ENCODE results near the gene CLTB. TPM values are rescaled to one million over a fixed set of nuclear protein-coding genes. Genes with fewer than 3 reads are reported as not detected.

Gene CLTB
- total RNA-seq, 1 experiment from 2014 or later: 34.5 TPM

DNA sequence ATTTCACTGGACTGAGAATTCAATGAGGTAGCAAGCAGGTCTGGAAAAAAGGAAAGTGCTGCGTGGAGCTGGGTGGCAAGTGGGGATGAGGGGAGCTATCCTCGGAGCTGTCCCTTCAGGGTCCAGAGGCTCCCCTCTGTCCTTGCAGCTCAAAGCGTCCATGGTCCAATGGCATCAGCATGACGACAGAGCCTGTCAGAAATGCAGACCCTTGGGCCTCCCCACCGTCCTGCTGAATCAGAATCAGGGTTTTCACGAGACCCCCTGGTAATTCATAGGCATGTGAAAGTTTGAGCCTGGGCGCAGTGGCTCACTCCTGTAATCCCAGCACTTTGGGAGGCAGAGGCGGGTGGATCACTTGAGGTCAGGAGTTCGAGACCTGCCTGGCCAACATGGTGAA, 22.2 kb downstream of the CLTB start:
- H3K4ac ChIP-seq (ENCODE audit: low read depth, low read length): no peak overlapping the region
- no peaks in the 10 kb centered on the region for H3K4me1 ChIP-seq (ENCODE audit: insufficient read depth, low read length)
- no peak overlapping the region for H3K9ac ChIP-seq (ENCODE audit: extremely low read depth, insufficient read length, low read length)
- H3K9me3 ChIP-seq (ENCODE audit: control insufficient read depth, low read depth, low read length): no peaks in the 10 kb centered on the region
- no CpG with 5 or more reads among the region's 9 CpGs for WGBS (ENCODE audit: extremely low coverage, insufficient read length, low lambda C conversion rate)
- no peak for DNase-seq
- H4K8ac ChIP-seq (replicated peaks; ENCODE audit: insufficient read length, low read depth, low read length): no peak overlapping the region
- Mint-ChIP-seq H3K4me3 (no peak overlapping the region), H3K36me3 (ENCODE audit: insufficient read depth in 1 of 3, low read depth in 3 of 3) (peaks cover 0 to 10% (median 2%) of the 10 kb centered on the region in 3 experiments; a peak in 4 of 7 replicates), H3K27ac (no peak overlapping the region), H3K9me3 (no peaks in the 10 kb centered on the region), H3K4me1 (peaks cover 3% of the 10 kb centered on the region in 2 experiments; a peak in 3 of 4 replicates), H3K27me3 (ENCODE audit: low read depth) (peaks cover 2% of the 10 kb centered on the region; the same call in 1 of the 2 replicates)
- no peaks in the 10 kb centered on the region for H3K79me1 ChIP-seq (ENCODE audit: insufficient read depth, low read depth, low read length, poor library complexity, severe bottlenecking)
- peaks cover 4% of the 10 kb centered on the region for H3K23me2 ChIP-seq (ENCODE audit: insufficient read length, low read depth, low read length, poor library complexity, severe bottlenecking)
- no peak overlapping the region for H2BK5ac ChIP-seq (ENCODE audit: insufficient read length, low read length)
- H3K56ac ChIP-seq (ENCODE audit: insufficient read length, low read depth, low read length): no peak overlapping the region
- no peak overlapping the region for H2BK15ac ChIP-seq (ENCODE audit: low read depth, low read length)
- H2AK5ac ChIP-seq (ENCODE audit: insufficient read length, low read length): no peak overlapping the region
- no peak overlapping the region for H3K4me2 ChIP-seq (ENCODE audit: insufficient read depth, insufficient read length, low read length)
- H3K27ac ChIP-seq (ENCODE audit: insufficient read length, low read depth, low read length): no peak overlapping the region
- no peak overlapping the region for H3K14ac ChIP-seq (ENCODE audit: insufficient read depth, low read length)
- no peak overlapping the region for H2AFZ ChIP-seq (ENCODE audit: low read length)
- no peak overlapping the region for H2BK20ac ChIP-seq (ENCODE audit: low read depth, low read length, poor library complexity, severe bottlenecking)
- no peak overlapping the region for H3T11ph ChIP-seq (ENCODE audit: low read length)
- no peaks in the 10 kb centered on the region for H4K20me1 ChIP-seq (ENCODE audit: control insufficient read depth, insufficient read depth, insufficient read length)
- no peak overlapping the region for H3K18ac ChIP-seq (ENCODE audit: insufficient read length, low read depth, low read length)
- no peak overlapping the region for H2BK12ac ChIP-seq (ENCODE audit: insufficient read length, low read depth, low read length)
- H4K91ac ChIP-seq (ENCODE audit: insufficient read length, low read depth, low read length): no peak overlapping the region
- TF ChIP-seq, protein P1, sequence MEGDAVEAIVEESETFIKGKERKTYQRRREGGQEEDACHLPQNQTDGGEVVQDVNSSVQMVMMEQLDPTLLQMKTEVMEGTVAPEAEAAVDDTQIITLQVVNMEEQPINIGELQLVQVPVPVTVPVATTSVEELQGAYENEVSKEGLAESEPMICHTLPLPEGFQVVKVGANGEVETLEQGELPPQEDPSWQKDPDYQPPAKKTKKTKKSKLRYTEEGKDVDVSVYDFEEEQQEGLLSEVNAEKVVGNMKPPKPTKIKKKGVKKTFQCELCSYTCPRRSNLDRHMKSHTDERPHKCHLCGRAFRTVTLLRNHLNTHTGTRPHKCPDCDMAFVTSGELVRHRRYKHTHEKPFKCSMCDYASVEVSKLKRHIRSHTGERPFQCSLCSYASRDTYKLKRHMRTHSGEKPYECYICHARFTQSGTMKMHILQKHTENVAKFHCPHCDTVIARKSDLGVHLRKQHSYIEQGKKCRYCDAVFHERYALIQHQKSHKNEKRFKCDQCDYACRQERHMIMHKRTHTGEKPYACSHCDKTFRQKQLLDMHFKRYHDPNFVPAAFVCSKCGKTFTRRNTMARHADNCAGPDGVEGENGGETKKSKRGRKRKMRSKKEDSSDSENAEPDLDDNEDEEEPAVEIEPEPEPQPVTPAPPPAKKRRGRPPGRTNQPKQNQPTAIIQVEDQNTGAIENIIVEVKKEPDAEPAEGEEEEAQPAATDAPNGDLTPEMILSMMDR (conservative IDR thresholded peaks at IDR 0.05): no peak
- H3K79me2 ChIP-seq (ENCODE audit: insufficient read depth, low read length): no peaks in the 10 kb centered on the region
- H2BK120ac ChIP-seq (ENCODE audit: low read depth, low read length, poor library complexity, severe bottlenecking): no peak overlapping the region
- H3K27me3 ChIP-seq (ENCODE audit: insufficient read depth, low read length): no peaks in the 10 kb centered on the region
- H4K5ac ChIP-seq (ENCODE audit: insufficient read length, low read depth, low read length): no peak overlapping the region
- H3K23ac ChIP-seq (ENCODE audit: insufficient read length, low read depth, low read length): no peak overlapping the region

Data from H9 (cell line).